ENCODE data around the gene SCYL1. TPM values are rescaled to one million over a fixed set of nuclear protein-coding genes. Genes with fewer than 3 reads are reported as not detected.

SCYL1 gene
- total RNA-seq, 1 donor from 2014 or later: 16.9 TPM

DNA sequence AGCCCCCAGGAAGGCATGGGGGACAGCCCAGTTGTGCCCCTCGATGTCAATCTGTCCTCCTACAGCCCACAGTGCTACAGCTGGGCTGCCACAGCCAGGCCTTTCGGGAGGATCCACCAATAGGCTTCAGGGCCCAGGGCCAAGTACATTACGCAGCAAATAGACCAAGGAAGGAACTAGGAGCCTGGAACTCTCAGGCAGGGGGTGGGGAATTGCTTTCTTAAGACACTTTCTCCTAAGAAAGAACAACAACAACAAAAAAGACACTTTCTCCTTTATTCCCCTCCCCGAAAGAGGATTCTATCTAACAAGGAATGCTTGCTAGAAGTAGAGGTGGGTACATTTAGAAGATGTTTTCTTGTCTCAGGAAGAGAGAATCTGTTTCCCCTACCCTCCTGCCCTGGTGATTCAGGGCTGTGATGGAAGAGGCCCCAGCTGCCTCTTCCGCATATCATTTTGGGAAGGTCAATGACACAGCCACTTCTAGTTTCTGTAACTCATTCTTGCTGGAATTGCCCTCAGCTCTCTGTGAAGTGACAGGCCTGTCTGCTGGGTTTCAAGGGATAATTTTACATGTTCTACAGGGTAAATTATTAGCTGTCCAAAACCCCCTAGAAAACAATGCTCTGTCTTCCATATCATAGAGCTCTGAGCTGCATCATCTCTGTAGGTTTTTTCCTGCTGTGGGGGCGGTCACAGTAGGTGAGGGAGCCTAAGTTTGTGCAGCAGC lies 32.1 kb upstream of the SCYL1 start:
- peak overlapping the region; percentile 100 for H3K27ac Mint-ChIP-seq
- H3K36me3 ChIP-seq: no peaks in the 10 kb centered on the region
- H3K4me1 ChIP-seq: peaks cover 73% of the 10 kb centered on the region
- no peak overlapping the region for H3K9ac ChIP-seq
- H3K4me3 Mint-ChIP-seq: peak overlapping the region; percentile 82
- no peaks in the 10 kb centered on the region for H3K9me3 Mint-ChIP-seq
- H4K20me1 ChIP-seq (ENCODE audit: low read depth): no peaks in the 10 kb centered on the region
- H3K4me3 ChIP-seq: no peak overlapping the region
- peak overlapping the region; percentile 48 for H3K4me2 ChIP-seq
- H2AFZ ChIP-seq (replicated peaks): no peak overlapping the region
- TF ChIP-seq EZH2 (IDR thresholded peaks at IDR 0.05): no peak
- TF ChIP-seq, protein P1, sequence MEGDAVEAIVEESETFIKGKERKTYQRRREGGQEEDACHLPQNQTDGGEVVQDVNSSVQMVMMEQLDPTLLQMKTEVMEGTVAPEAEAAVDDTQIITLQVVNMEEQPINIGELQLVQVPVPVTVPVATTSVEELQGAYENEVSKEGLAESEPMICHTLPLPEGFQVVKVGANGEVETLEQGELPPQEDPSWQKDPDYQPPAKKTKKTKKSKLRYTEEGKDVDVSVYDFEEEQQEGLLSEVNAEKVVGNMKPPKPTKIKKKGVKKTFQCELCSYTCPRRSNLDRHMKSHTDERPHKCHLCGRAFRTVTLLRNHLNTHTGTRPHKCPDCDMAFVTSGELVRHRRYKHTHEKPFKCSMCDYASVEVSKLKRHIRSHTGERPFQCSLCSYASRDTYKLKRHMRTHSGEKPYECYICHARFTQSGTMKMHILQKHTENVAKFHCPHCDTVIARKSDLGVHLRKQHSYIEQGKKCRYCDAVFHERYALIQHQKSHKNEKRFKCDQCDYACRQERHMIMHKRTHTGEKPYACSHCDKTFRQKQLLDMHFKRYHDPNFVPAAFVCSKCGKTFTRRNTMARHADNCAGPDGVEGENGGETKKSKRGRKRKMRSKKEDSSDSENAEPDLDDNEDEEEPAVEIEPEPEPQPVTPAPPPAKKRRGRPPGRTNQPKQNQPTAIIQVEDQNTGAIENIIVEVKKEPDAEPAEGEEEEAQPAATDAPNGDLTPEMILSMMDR (IDR thresholded peaks at IDR 0.05): no peak
- TF ChIP-seq EZH2phosphoT487 (IDR thresholded peaks at IDR 0.05): no peak
- H3K79me2 ChIP-seq (ENCODE audit: low read depth): peaks cover 95% of the 10 kb centered on the region
- peaks cover 84% of the 10 kb centered on the region for H3K4me1 Mint-ChIP-seq
- H3K27ac ChIP-seq: no peak overlapping the region
- H3K27me3 Mint-ChIP-seq (ENCODE audit: insufficient read depth, low read depth): peaks cover 4% of the 10 kb centered on the region
- H3K27me3 ChIP-seq: no peaks in the 10 kb centered on the region
- no peaks in the 10 kb centered on the region for H3K9me3 ChIP-seq (ENCODE audit: low read depth)
- no peaks in the 10 kb centered on the region for H3K36me3 Mint-ChIP-seq
- no peak for DNase-seq (ENCODE audit: low spot score)
- peaks cover 68% of the 10 kb centered on the region for H3F3A ChIP-seq (ENCODE audit: low read depth)

DNA sequence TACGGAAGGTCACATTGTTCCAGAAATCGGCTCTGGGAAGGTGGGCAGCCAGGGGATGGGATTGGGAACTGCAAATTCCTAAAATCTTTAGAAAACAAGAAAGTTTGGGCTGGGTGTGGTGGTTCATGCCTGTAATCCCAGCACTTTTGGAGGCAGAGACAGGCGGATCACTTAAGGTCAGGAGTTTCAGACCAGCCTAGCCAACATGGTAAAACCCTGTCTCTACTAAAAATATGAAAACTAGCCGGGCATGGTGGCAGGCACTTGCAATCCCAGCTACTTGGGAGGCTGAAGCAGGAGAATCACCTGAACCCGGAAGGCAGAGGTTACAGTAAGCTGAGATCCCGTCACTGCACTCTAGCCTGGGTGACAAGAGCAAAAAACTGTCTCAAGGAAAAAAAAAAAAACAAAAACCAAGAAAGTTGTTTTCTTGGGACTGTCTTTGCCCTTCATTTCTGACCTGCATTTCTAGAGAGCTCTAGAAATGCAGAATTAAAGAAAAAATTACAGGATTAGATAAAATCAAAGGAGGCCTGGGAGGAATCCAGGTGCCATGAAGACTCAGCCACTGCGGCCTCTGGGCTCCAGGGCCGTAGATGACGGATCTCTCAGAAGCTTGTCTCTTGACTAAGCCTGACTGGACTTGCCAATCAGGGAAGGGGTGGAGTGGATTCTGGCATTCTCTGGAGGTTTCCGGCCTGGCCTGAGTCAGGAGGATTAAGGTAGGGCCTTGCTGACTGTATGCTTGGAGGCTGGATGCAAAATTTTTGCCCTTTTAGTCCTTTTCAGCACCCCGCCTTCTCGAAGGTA lies 31.3 kb upstream of the SCYL1 start:
- Mint-ChIP-seq H3K27ac (peak overlapping the region; percentile 100), H3K4me1 (peaks cover 77% of the 10 kb centered on the region), H3K4me3 (peak overlapping the region; percentile 82), H3K36me3 (no peaks in the 10 kb centered on the region), H3K27me3 (ENCODE audit: insufficient read depth, low read depth) (peaks cover 4% of the 10 kb centered on the region), H3K9me3 (no peaks in the 10 kb centered on the region)
- Histone ChIP-seq H3K27ac (peak overlapping the region; percentile 66), H3K79me2 (ENCODE audit: low read depth) (peaks cover 97% of the 10 kb centered on the region), H3K4me2 (peak overlapping the region; percentile 48), H2AFZ (replicated peaks) (no peak overlapping the region), H3K27me3 (no peaks in the 10 kb centered on the region), H3K4me1 (peaks cover 65% of the 10 kb centered on the region), H3K9me3 (ENCODE audit: low read depth) (no peaks in the 10 kb centered on the region), H3K4me3 (no peak overlapping the region), H3F3A (ENCODE audit: low read depth) (peaks cover 68% of the 10 kb centered on the region), H3K36me3 (no peaks in the 10 kb centered on the region), H3K9ac (no peak overlapping the region), H4K20me1 (ENCODE audit: low read depth) (no peaks in the 10 kb centered on the region)
- DNase-seq (ENCODE audit: low spot score): peak; percentile 78
- TF ChIP-seq, protein P1 (IDR thresholded peaks at IDR 0.05): no peak
- TF ChIP-seq EZH2 (IDR thresholded peaks at IDR 0.05) (no peak), EZH2phosphoT487 (IDR thresholded peaks at IDR 0.05) (no peak)

DNA sequence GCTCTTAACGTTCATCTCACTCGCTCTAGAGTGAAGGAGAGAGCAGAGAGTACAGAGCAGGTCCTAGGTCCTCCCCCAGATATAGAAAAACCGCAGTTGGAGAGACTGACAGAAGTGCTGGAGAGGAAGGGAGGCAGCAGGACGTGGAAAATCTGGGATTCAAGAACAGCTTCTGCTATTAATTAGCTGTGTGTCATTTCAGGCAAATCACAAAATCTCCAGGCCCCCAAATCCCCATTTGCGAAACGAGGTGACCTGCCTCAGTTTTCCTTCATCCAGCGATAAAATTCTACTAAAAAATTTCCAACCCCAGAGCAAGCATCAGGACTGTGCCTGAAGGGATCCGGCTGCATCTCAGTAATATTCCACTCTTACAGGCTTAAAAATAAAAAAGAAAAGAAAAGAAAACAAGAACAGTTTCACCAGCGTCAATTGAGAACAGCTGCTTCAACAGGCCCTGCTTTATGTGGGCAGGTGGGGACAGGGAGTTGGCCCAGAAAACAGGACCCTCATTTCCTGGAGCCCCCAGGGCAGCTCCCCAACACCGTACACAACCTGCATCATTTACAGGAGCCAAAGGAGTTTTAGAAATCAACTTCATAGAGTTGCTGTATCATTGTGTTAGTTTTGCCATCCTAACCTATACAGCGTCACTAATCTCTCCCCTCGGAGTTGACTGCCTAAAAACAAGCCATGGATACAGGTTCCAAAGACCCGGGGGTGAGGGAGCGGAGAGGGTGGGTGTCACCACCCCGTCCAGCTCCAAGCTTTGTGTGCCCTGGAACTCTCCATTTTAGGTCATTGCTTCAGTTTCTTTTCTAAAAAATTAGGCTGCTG lies 28.4 kb upstream of the SCYL1 start:
- Histone ChIP-seq H3F3A (ENCODE audit: low read depth) (peaks cover 71% of the 10 kb centered on the region), H3K27me3 (no peaks in the 10 kb centered on the region), H2AFZ (replicated peaks) (no peak overlapping the region), H3K4me1 (peaks cover 37% of the 10 kb centered on the region), H3K4me3 (peak overlapping the region; percentile 54), H3K9ac (no peak overlapping the region), H3K9me3 (ENCODE audit: low read depth) (no peaks in the 10 kb centered on the region), H4K20me1 (ENCODE audit: low read depth) (peaks cover 26% of the 10 kb centered on the region), H3K4me2 (peak overlapping the region; percentile 90), H3K79me2 (ENCODE audit: low read depth) (peaks cover 97% of the 10 kb centered on the region), H3K27ac (peak overlapping the region; percentile 90), H3K36me3 (peaks cover 23% of the 10 kb centered on the region)
- Mint-ChIP-seq H3K4me3 (no peak overlapping the region), H3K9me3 (peaks cover 3% of the 10 kb centered on the region), H3K27me3 (ENCODE audit: insufficient read depth, low read depth) (peaks cover 4% of the 10 kb centered on the region), H3K4me1 (peaks cover 47% of the 10 kb centered on the region), H3K27ac (peak overlapping the region; percentile 81), H3K36me3 (no peaks in the 10 kb centered on the region)
- no peak for TF ChIP-seq EZH2phosphoT487 (IDR thresholded peaks at IDR 0.05)
- TF ChIP-seq, protein P1 (IDR thresholded peaks at IDR 0.05): no peak
- TF ChIP-seq EZH2 (IDR thresholded peaks at IDR 0.05): no peak
- DNase-seq (ENCODE audit: low spot score): no peak

Measured in neural progenitor cell (in vitro differentiated cells).